Activated CD4-positive, alpha-beta T cell treated with anti-CD3 and anti-CD28 coated beads, Interleukin-2, Interleukin-6, amounts not matched to agents 100 ng/mL and 50 ng/mL, durations not matched to agents 16 hours and 8 hours (primary cell): ENCODE measurements around the gene RAD23B.
"Not testable (repeated sequence)": the region's sequence is repeated elsewhere in the genome, so short reads cannot be mapped to it uniquely, and the experiment has no call there.

Experiments
- DNase-seq: peaks from one replicate; pipeline ENCODE4 v3.0.0-alpha.2; 2020

RAD23B gene

GRCh38 chr9:107282759-107283622 lies at the start of gene RAD23B:
Gene RAD23B (plus strand): TSS chr9:107283279. CDS start chr9:107283630, 351 bp downstream.
- peak; percentile 99 for DNase-seq

- no peak for DNase-seq
Observed at GRCh38 chr9:107235765-107236442, 47.2 kb upstream of the RAD23B start.

- peak; percentile 42 for DNase-seq
Observed at GRCh38 chr9:107237873-107238272, 45.2 kb upstream of the RAD23B start.

GRCh38 chr9:107239474-107239873 lies 43.6 kb upstream of the RAD23B start:
- DNase-seq = no peak

- DNase-seq = no peak
Observed at GRCh38 chr9:107240260-107240659, 42.8 kb upstream of the RAD23B start.

GRCh38 chr9:107242073-107243030 lies 40.7 kb upstream of the RAD23B start:
- peak; percentile 12 for DNase-seq

GRCh38 chr9:107243742-107244141 lies 39.3 kb upstream of the RAD23B start:
- DNase-seq = peak; percentile 74

GRCh38 chr9:107246259-107247254 lies 36.5 kb upstream of the RAD23B start:
- peak; percentile 12 for DNase-seq

- no peak for DNase-seq
Observed at GRCh38 chr9:107248714-107249113, 34.4 kb upstream of the RAD23B start.

- DNase-seq = no peak
Observed at GRCh38 chr9:107249131-107249533, 33.9 kb upstream of the RAD23B start.

- DNase-seq = no peak
Observed at GRCh38 chr9:107249665-107250285, 33.3 kb upstream of the RAD23B start.

- DNase-seq = no peak
Observed at GRCh38 chr9:107251756-107252322, 31.2 kb upstream of the RAD23B start.

- no peak for DNase-seq
Observed at GRCh38 chr9:107258919-107259318, 24.2 kb upstream of the RAD23B start.

- not testable (repeated sequence) for DNase-seq
Observed at GRCh38 chr9:107259751-107260313, 23.2 kb upstream of the RAD23B start.

GRCh38 chr9:107260437-107261081 lies 22.5 kb upstream of the RAD23B start:
- DNase-seq = no peak

- no peak for DNase-seq
Observed at GRCh38 chr9:107261106-107261505, 22.0 kb upstream of the RAD23B start.

GRCh38 chr9:107263289-107263688 lies 19.8 kb upstream of the RAD23B start:
- no peak for DNase-seq

GRCh38 chr9:107266624-107267368 lies 16.3 kb upstream of the RAD23B start:
- no peak for DNase-seq

GRCh38 chr9:107268560-107268959 lies 14.5 kb upstream of the RAD23B start:
- no peak for DNase-seq
